Measurements from ENCODE around the gene CD40. TPM values are rescaled to one million over a fixed set of nuclear protein-coding genes. Genes with fewer than 3 reads are reported as not detected.

The CD40 gene
- polyA plus RNA-seq, 1 of the 3 experiments (the other 2 are of a cell fraction) = not detected

- H3K36me3 ChIP-seq (replicated peaks in 1 of 2; ENCODE audit: control insufficient read depth in 1 of 2, insufficient read depth in 2 of 2, low read length in 1 of 2) = no peaks in the 10 kb centered on the region
These were observed 36.2 kb downstream of the CD40 start for GRCh38 chr20:46154305-46154704.

GRCh38 chr20:46154796-46155195 lies 36.7 kb downstream of the CD40 start:
- no peak overlapping the region for H3K4me3 ChIP-seq (ENCODE audit: low read depth in 2 of 2, low read length in 1 of 2)
- H3K36me3 ChIP-seq (replicated peaks in 1 of 2; ENCODE audit: control insufficient read depth in 1 of 2, insufficient read depth in 2 of 2, low read length in 1 of 2) = no peaks in the 10 kb centered on the region
- POLR2A ChIA-PET = no interaction called here
- H3K27me3 ChIP-seq (ENCODE audit: insufficient read depth) = peaks cover 16% of the 10 kb centered on the region; the same call in 1 of the 2 replicates
- H3K79me2 ChIP-seq (ENCODE audit: insufficient read depth) = no peaks in the 10 kb centered on the region
- H3K9me2 ChIP-seq = no peaks in the 10 kb centered on the region
- H2AFZ ChIP-seq (ENCODE audit: low read depth) = no peak overlapping the region
- H3K4me1 ChIP-seq (ENCODE audit: control insufficient read depth in 1 of 2, insufficient read depth in 2 of 2, low read depth in 1 of 2, low read length in 1 of 2) = peaks cover 0 to 48% of the 10 kb centered on the region in 2 experiments; a peak in 2 of 4 replicates
- no peak for DNase-seq
- no peaks in the 10 kb centered on the region for H3K9me3 ChIP-seq
- WGBS (ENCODE audit: low lambda C conversion rate) = 64% methylated on average over 2 of the region's 2 CpGs
- CTCF ChIA-PET = interaction anchor here (0.7 to 6.3 kb wide), 6 partner anchors 19 to 219 kb away, joined by 3 to 81 read pairs (median 12); no protein-coding TSS in a partner anchor
- no peaks in the 10 kb centered on the region for H4K20me1 ChIP-seq (ENCODE audit: insufficient read depth)
- no peak overlapping the region for H3K9ac ChIP-seq
- no peak overlapping the region for H3K4me2 ChIP-seq
- no peak for TF ChIP-seq FOSL2 (IDR thresholded peaks at IDR 0.05; ENCODE audit: borderline replicate concordance, low read depth)
- no peak for TF ChIP-seq TAF1 (IDR thresholded peaks at IDR 0.05; ENCODE audit: borderline replicate concordance, low read depth, low read length)
- no peak for TF ChIP-seq GABPA (IDR thresholded peaks at IDR 0.05; ENCODE audit: low read depth)
- TF ChIP-seq RFX5 (IDR thresholded peaks at IDR 0.05; ENCODE audit: low read length) = no peak
- TF ChIP-seq JUND (IDR thresholded peaks at IDR 0.05) = no peak
- H3F3A ChIP-seq (replicated peaks; ENCODE audit: insufficient read depth) = no peaks in the 10 kb centered on the region
- H3K27ac ChIP-seq (ENCODE audit: low read depth in 2 of 2, low read length in 1 of 2) = no peak overlapping the region

More at GRCh38 chr20:46154305-46154704, 36.2 kb downstream of the CD40 start:
- H4K20me1 ChIP-seq (ENCODE audit: insufficient read depth) = no peaks in the 10 kb centered on the region
- H3K9me3 ChIP-seq = no peaks in the 10 kb centered on the region
- H3K27me3 ChIP-seq (ENCODE audit: insufficient read depth) = peaks cover 16% of the 10 kb centered on the region; the same call in 1 of the 2 replicates
- TF ChIP-seq ELF1 (IDR thresholded peaks at IDR 0.05) (no peak), EP300 (IDR thresholded peaks at IDR 0.05; ENCODE audit: borderline replicate concordance in 1 of 2, low read depth in 1 of 2, low read length in 1 of 2) (no peak), CHD2 (IDR thresholded peaks at IDR 0.05; ENCODE audit: low read length, partially characterized antibody) (no peak), YY1 (IDR thresholded peaks at IDR 0.05; ENCODE audit: low read depth) (no peak), CTCF (IDR thresholded peaks at IDR 0.05) (no peak), RFX5 (IDR thresholded peaks at IDR 0.05; ENCODE audit: low read length) (no peak), RAD21 (IDR thresholded peaks at IDR 0.05; ENCODE audit: low read length) (no peak), SMC3 (IDR thresholded peaks at IDR 0.05; ENCODE audit: low read depth, low read length) (no peak), GABPA (IDR thresholded peaks at IDR 0.05; ENCODE audit: low read depth) (no peak)
- no peak overlapping the region for H3K9ac ChIP-seq
- H3K4me1 ChIP-seq (ENCODE audit: control insufficient read depth in 1 of 2, insufficient read depth in 2 of 2, low read depth in 1 of 2, low read length in 1 of 2) = peaks cover 0 to 49% of the 10 kb centered on the region in 2 experiments; a peak in 2 of 4 replicates
- H2AFZ ChIP-seq (ENCODE audit: low read depth) = no peak overlapping the region
- H3K4me2 ChIP-seq = no peak overlapping the region
- no peak overlapping the region for H3K4me3 ChIP-seq (ENCODE audit: low read depth in 2 of 2, low read length in 1 of 2)
- DNase-seq = no peak
- no peak overlapping the region for H3K27ac ChIP-seq (ENCODE audit: low read depth in 2 of 2, low read length in 1 of 2)
- 78% methylated on average over 5 of the region's 5 CpGs for WGBS (ENCODE audit: low lambda C conversion rate)
- H3K9me2 ChIP-seq = no peaks in the 10 kb centered on the region
- no peaks in the 10 kb centered on the region for H3F3A ChIP-seq (replicated peaks; ENCODE audit: insufficient read depth)
- POLR2A ChIA-PET = no interaction called here
- CTCF ChIA-PET = interaction anchor here (0.9 to 6.3 kb wide), 5 partner anchors 14 to 195 kb away, joined by 3 to 81 read pairs (median 5); no protein-coding TSS in a partner anchor
- H3K79me2 ChIP-seq (ENCODE audit: insufficient read depth) = no peaks in the 10 kb centered on the region
